GM10847 (cell line): ENCODE data around the gene MAGI1.

Experiments
- POLR2A ChIP-seq: IDR thresholded peaks from 2 replicates; pipeline ENCODE4 v1.6.1; 2011; ENCODE audit not compliant: insufficient read length; ENCODE audit errors: extremely low read depth

MAGI1 gene

DNA sequence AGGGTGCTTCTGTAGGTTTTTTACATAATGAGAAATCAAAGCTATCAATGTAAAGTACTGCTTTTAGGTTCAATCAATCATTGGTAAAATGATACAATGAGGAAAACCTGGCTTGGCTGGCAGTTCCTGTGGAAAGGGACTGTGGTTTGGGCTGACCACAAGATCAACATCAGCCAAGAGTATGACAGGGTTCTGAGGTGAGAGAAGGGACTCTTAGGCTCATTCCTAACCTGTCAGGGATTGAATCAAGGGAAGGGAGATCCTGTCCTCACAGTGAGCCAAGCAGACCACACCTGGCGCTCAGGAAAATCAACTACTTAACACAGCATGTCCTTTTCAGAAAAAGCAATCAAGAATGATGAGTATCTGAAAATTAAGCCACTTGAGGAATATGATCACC is 111.1 kb downstream of the MAGI1 start:
- TF ChIP-seq POLR2A, result no peak

DNA sequence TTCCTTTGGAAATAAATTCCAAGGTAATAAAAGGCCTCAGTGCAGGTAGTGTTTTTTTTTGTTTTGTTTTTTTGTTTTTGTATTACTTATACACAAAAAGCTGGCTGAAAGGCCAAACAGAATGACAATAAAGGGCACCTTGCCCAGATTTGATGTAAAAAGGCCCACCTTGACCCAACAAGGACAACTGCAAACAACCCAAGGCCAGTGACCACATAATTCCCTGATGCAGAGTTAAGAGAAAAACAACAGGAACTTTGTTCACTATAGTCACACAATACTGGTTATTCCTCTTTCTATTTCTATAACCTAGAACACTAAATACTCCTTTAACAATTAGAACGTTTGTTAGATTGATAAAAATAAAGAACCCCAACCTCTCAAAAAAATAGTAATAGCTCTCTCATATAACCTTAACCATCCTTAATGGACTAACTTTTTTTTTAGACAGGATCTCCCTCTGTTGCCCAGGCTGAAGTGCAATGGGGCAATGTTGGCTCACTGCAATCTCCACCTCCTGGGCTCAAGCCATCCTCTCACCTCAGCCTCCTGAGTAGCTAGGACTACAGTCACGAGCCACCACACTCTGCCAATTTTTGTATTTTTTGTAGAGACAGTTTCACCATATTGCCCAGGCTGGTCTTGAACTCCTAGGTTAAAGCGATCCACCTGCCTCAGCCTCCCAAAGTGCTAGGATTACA is 113.3 kb downstream of the MAGI1 start:
- no peak for TF ChIP-seq POLR2A

DNA sequence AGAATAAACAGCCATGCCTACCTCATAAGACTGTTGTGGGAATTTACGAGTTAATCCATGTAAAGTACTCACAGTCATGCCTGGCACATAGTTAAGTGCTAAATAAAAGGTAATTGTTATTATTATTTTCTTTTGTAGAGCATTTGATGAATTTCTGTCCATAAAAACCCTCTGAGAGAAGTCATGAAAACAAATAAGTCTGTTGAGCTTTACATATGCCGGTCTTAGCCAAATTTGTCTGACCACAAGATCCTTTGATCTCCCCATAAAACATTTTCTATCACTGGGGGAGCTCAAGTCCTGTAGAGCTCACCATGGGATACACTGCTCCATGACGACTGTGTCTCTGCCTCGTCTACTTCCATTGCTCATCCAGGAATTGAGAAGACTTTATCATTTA is 114.0 kb downstream of the MAGI1 start:
- TF ChIP-seq POLR2A, result no peak

DNA sequence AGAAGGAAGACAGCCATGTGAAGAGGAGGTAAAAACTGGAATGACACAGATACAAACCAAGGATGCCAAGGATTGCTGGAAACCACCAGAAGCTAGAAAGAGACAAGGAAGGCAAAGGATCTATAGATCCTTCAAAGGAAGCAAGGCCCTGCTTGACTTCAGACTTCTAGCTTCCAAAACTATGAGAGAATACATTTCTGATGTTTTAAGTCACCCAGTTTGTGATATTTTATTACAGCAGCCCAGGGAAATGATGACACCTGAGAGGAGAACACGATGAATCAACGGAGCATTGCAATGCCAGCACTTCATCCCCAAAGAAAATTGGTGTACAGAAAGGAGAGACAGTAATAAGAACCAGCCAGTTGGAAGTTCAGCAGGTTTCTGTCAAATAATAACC is 116.3 kb downstream of the MAGI1 start:
- TF ChIP-seq POLR2A, result no peak

DNA sequence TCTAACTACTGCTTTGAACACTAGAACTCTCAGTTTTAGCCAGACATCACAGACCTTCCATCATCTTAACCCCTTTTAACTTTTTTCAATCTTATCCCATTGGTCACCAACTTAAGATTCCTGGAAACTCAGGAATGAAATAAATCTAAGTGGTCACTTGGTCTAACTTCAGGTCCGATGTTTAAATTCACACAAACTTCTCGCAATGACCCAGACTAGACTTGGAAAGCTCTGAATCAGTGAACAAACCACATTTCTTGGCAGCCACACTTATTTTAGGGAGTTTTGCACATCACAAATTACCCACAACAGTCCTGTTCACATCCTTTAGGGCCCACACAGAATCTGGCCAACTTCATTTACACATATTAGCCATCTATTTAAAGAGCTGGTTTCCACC is 118.9 kb downstream of the MAGI1 start:
- TF ChIP-seq POLR2A, result no peak

DNA sequence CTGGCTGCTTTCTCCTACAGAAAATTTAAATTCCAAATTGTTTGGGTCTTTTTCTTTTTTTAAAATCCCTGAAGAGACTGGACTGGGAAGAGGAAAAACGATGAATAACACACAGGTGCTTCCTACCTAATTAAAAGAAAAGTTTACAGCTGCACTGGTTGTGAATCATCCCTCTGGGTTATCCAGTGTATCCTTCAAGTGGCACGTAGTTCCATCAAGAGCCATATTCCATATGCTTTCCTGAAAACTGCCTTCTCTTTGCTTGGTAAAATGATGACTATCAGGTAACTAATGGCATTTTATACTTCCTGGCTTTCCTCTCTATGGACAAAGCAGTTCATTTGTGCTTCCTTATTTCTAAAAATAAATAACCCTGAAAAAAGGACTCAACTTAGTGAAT is 123.2 kb downstream of the MAGI1 start:
- no peak for TF ChIP-seq POLR2A

DNA sequence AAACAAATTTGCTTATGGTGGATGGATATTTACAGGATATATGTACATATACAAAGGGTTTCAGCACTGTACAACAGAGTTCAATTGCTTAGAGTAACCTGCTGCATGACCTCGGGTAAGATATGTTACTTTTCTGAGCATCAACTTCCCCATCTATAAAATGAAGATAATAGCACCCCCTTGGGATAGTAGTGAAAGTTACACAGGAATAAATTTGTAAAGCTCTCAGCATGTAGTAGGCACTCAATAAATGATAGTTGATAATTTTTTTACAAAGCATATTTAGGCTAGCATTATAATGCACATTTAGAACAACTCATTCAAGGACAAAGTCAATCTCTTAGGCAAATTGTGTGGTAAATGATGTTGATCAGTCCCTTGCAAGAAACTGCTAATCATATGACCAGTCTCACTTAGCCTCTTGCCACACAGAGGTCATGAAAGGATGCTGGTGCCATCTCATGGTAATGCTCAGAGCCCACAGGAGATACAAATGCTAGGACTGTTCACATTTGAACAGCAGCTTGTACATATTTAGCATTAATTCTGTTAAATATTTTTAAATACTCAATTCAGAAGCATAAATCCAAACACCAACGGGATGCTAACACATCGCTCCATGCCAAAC is 123.9 kb downstream of the MAGI1 start:
- no peak for TF ChIP-seq POLR2A

DNA sequence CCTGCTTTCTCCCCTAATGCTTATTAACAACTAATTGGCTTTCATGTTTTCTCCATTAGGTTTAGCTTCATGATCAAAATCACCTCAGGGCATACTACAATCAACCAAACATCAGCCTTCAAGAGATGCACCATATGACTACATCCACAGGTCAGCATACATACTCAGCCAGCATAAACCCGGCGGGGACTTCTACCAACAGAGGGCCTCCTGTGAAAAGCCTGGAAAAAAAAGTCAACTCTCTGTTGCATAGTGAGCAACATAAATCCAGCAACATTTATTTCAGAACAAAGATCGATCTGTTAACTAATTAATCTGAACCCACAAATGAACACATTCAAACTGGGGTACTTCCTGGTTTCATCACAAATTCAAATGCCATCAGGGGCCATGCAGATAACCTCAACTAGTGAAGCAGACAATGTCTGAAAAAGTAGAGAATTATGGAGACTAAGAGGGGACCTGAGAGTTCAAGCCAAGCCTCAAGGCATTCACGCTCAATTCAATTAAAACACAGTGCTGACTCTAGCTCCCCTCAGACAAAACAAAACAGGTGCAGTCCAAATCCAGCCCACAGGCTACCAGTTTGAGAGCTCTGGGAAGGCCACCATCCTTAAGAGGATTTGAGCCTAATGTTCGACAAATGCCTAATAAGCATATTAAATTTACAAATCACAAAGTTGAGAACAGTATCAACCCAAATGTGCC is 124.5 kb downstream of the MAGI1 start:
- no peak for TF ChIP-seq POLR2A

DNA sequence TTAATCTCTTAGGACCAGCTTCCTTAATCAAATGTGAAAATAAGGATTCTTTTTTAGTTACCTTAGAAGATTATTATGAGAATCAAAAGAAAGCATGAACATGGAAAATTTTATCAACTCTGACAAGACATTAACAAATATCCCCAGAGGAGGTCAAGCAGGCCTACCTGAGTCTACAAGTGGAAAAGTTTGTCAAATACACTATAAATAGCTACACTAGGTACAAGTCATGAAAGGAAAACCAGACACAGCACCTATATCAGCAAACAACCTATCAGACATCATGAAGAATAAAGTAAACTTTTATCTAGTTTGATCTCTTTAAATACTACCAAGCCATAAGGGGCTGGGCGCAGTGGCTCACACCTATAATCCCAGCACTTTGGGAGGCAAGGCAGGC is 126.1 kb downstream of the MAGI1 start:
- TF ChIP-seq POLR2A, result no peak

DNA sequence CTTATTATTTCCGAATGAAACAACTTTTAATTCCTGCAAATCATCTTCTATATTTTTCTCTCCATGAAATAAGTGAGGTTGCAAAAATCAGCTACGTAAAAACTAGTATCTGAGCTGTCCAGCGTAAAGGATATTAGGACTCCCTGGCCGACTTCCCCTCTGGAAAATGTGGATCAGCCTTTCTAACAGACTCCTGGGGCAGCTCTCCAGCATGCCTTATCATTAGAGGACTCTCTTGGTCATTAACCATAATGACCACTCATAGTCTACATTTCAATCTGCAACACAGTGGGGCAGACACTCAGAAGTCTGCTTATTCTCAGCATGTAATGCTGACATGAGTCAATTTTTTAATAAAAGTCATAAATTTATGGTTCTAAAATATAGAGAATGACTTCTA is 130.1 kb downstream of the MAGI1 start:
- TF ChIP-seq POLR2A, result no peak

DNA sequence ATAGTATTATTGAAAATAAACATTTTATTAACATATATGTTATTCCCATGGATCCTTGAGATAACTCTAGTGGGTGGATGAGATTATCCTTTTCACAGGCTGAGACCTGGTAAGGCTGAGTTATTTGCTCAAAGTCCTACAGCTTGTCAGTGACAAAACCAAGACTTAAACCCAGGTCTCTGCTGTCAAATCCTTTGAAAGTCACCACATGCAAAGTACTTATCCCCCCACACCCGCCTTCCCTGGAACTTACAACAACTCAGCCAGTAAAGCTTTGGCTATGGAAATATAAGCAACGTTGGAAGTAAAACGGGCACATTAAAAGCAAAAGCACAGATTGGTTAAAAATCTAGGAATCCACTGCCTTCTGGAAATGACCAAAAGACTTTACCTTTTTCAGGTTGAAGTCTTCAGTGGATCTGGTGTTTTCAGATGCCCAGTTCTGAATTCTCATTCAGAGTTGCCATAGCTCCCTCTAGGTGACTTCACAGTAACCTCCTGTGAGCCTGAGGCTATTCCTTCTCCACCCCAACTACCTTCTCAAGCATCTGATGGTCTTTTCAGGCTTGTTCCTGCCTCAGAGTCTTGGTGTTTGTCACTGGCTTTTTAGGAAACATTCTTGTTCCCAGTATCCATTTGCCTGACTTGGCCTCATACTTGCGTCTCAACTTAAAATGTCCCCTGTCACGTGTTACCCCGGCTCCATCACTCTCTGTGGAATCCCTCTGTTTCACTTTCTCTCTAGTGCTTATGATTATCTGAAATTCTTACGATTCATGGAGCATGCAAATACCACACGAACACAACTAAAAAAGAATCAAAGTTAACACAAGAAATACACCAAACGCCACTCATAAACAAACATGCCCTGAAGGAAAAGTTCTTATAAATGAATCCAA is 131.2 kb downstream of the MAGI1 start:
- TF ChIP-seq POLR2A, result no peak

DNA sequence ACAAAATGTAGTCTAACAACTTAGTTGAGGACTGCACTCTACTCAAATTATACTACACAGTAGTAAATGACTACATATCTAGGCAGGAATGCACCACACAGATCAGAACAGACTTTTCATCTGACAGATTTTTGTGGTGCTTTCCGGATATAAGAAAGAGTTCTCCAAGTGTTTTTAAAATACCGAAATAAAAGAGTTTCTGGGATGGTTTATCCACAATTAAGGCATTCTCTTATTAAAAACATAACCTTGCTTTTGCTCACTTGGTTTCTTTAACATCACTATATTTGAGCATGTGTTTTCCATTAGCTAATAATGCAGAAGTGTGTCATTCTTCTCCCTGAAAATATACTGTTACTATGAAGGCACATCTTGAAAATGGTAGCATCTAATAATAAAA is 132.9 kb downstream of the MAGI1 start:
- TF ChIP-seq POLR2A, result no peak

DNA sequence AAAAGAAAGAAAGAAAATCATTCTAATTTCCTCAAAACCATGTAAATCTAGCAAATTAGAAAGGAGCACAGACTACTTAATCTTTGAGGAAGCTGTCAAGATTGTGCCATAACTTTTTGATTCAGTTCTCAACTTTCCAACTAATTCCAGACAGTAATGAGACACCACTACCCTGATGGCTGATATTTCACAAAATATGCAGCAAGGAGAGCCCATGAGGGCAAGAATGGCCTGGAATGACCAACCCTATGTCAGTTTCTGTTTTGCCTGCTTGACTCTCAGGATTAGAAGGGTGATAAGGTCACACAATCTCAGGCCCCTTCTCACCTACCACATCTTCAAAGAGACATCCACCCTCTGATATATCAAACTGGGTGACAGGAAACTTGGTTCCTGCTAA is 134.7 kb downstream of the MAGI1 start:
- TF ChIP-seq POLR2A, result no peak

DNA sequence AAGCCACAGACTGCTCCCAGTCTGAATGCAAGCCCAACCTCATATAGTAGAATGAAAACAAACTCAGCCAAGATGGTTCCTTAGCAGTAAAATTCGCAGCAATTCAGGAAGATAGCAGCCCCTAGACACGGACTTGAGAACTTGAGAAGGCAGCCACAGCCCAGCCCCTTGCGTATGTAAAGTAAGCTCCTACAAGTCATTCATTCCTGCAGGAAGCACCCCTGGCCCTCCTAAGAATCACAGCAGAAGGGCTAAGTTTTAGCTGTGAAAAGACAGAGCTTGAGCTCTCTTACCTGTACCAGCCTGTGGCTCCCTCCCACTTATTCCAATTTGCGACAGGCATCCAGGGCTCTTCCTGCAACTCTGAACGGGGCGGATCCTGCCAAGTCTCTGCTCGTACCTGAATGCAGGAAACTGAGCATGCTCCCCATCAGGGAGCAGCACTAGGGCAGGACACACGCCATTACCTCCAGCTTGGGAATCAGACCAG is 136.4 kb downstream of the MAGI1 start:
- no peak for TF ChIP-seq POLR2A

DNA sequence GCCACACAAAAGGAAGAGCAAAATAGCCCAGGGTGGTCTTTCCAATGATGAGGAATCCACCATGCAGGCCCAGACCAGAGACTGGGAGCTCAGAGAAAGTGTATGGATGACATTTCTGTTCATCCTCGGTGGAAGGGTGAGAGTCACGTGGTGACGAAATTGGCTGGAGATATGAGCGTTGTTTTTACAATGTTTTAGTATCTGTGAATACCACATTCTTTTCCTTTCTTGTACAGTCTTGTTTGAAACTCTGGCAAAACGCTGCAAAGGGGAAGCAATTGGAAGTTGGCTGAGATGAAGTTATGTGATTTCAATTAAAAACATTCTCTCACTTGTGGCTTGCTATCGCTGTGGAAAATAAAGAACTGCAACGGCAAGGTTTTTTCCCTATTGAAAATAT is 137.5 kb downstream of the MAGI1 start:
- TF ChIP-seq POLR2A, result no peak

DNA sequence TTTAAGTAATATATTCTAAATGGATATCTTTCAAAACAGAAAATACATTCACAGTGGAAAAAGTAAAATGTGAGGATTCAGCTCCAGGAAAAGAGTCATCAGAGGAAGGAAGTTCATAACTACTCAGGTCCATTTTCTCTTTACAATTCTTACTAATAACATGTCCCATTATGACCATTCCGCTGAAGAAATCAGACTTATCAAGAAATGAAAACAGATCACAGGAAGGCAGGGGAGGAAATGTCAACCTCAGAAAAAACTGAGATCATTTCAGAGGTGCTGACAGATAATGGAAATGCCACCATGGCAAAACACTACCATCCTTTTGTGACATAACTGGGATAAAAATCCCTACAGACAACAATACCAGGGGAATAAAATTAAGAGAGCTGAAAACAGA is 139.5 kb downstream of the MAGI1 start:
- no peak for TF ChIP-seq POLR2A

DNA sequence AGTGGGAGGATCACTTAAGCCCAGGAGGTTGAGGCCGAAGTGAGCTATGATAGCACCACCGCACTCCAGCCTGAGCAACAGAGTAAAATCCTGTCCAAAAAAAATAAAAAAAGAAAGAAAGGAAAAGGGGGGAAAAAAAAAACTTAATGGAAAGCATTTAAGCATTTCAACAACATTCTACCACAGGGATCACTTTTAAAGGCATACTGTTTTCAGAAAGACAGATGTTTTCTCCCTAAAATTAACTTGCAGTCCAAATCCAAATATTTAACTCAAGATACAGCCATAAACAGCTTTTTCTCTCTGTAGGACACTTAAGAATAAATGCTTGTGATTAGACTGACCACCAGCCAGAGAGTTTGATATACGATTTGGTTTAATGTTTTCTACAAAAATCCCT is 141.0 kb downstream of the MAGI1 start:
- TF ChIP-seq POLR2A, result no peak
